ENCODE data around the gene PPIL6.

DNA sequence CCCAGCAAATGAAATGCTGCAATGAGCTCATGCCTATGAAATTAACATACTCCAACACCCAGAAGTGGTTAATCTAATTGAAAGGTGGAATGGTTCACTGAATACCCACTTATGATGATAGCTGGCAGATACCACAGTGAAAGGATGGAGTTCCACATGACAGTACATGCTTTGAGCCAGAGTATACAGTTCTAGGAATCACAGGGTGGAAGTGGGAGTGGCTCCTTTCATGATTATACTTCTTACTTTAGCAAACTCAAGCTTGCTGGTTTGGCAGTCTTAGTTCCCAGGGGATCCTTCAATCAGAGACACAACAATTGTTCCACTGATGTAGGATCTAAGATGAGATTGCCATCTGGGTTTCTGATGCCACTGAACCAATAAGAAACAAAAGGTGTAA lies 79.6 kb downstream of the PPIL6 start:
- TF ChIP-seq POLR2A (IDR thresholded peaks at IDR 0.05), result no peak
- TF ChIP-seq, protein P1, sequence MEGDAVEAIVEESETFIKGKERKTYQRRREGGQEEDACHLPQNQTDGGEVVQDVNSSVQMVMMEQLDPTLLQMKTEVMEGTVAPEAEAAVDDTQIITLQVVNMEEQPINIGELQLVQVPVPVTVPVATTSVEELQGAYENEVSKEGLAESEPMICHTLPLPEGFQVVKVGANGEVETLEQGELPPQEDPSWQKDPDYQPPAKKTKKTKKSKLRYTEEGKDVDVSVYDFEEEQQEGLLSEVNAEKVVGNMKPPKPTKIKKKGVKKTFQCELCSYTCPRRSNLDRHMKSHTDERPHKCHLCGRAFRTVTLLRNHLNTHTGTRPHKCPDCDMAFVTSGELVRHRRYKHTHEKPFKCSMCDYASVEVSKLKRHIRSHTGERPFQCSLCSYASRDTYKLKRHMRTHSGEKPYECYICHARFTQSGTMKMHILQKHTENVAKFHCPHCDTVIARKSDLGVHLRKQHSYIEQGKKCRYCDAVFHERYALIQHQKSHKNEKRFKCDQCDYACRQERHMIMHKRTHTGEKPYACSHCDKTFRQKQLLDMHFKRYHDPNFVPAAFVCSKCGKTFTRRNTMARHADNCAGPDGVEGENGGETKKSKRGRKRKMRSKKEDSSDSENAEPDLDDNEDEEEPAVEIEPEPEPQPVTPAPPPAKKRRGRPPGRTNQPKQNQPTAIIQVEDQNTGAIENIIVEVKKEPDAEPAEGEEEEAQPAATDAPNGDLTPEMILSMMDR (IDR thresholded peaks at IDR 0.05), result no peak
